Stimulated activated CD8-positive, alpha-beta memory T cell treated with anti-CD3 and anti-CD28 coated beads, Interleukin-2, amount 100 ng/mL, for 1 hour (primary cell): ENCODE data around the gene ATXN3.

Source experiments
- DNase-seq, 2 donors: peaks; one replicate each; pipeline ENCODE4 v3.0.0-alpha.2; 2020; ENCODE audit warnings: low read depth in 2 of 2

Gene ATXN3

DNA sequence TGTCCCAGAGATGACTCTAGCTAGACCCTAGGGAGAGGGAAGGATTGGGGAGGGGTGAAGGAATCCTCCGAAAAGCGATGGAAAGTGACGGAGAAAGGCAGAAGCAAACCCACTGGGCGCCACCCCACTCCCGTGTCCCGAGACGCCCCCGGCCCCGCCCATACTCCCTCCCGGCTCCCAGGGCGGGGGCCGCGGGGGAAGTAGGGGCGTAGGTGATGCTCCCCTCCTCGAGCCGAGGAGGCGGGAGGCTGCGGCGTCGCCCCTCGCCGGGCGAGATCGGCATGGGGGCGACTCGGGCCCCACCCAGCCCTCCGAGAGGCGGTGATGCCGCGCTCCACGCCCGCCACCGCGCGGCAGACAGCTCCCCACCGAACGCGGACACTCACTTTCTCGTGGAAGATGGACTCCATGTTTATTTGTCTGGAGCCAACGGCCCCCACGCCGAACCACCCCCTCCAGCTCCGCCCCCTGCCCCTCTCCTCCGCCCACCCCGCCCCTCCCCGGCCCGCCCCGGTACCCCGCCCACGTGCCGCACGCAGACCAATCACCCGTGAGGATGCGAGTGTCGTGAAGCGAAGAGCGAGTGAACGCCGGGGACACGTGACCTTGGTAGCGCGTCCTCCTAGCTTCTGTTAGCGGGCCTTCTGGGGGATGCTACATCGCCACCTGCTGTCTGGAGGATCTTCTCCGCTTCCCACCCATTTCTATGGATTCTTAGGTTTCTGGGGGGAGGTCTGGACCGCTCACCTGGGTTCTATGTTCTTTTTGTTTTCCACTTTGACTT lies at the start of gene ATXN3:
ATXN3 (minus strand) TSS at position 440 of the 784 bp plus-strand sequence; CDS start at position 410, 30 bp downstream.
- peak; percentile 87 to 94 for DNase-seq

DNA sequence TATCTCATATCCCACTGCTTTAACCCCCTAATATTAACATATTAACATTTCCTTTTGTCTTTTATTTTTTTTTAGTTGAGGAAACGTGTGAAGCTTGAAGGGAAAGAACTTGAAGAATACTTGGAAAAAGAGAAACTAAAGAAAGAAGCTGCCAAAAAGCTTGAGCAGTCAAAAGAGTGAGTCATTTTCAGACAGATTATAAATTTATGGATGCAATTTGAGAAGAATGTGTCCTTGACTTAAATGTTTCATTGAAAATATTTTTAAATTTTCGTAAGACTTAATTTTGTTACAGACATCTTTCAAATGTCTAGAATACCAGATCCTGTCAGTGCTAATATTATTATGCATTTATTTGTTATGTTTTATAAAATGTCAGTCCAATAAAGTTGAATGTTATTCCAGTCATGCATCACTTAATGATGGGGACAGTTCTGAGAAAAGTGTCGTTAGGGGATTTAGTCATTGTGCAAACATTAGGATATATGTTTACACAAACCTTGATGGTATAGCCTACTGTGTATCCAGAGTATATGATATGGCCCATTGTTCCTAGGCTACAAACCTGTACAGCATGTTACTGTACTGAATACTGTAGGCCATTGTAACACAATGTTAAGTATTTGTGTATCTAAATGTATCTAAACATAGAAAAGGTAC lies 48.0 kb upstream of the ATXN3 start:
- no peak for DNase-seq

DNA sequence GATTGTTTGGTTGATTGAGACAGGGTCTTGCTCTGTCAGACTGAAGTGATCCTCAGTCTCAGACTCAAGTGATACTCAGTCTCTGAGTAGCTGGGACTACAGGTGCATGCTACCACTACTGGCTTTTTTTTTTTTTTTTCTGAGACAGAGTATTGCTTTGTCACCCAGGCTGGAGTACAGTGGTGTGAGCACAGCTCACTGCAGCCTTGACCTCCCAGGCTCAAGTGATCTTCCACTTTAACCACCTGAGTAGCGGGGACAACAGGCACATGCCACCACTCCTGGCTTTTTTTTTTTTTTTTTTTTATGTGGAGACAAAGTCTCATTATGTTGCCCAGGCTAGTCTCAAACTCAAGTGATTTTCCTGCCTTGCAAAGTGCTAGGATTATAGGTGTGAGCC lies 47.2 kb upstream of the ATXN3 start:
- DNase-seq = no peak

DNA sequence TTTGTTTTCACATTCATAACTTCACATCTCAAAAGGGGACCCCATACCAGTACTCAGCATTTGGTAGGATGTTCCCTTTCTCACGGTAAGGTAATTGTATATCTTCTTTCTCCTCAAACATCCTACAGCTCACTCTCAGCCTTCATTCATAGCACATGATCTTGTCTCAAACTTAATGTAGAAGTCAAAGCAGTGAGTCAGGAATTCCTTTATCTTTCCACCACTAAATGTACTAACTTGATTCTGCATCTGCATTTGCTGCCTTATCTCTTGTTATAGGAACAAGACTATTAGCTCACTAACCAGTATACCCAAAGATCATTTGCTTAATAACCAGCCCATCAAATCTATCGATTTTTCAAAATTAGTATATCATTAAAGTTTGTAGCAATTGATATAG lies 38.3 kb upstream of the ATXN3 start:
- DNase-seq = no peak

DNA sequence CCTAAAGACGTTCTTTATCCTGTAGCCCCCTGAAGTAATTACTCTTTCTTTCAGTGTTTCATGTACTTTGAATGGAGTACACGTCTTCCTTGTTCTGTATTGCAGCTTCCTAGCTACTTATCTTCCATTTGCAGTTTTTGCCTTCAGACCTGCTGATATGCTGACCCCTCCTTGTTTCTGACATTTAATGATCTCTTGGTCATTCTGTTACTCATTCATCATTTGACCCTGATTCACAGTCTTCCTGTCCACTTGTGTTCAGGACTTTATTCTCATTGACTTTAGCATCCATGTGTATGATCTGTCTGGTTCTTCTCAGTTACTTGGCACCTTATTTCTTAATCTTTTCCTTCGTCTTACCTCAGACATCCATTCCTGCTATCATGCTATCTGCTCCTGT lies 37.6 kb upstream of the ATXN3 start:
- DNase-seq = no peak

DNA sequence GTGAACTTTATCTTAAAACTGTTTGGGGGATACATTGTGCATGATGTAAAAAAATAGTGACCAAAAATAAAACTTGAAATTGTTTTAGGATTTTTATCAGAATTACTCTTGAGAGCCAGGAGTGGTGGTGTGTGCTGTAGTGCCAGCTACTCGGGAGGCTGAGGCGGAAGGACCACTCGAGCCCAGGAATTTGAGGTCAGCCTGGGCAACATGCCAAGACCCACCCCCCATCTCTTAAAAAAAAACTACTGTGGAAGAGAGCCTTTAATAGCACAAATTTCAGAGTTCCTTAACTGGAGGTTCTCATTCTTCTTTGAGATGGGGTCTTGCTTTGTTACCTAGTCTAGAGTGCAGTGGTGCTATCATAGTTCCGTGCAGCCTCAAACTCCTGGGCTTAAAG lies 36.9 kb upstream of the ATXN3 start:
- no peak for DNase-seq

DNA sequence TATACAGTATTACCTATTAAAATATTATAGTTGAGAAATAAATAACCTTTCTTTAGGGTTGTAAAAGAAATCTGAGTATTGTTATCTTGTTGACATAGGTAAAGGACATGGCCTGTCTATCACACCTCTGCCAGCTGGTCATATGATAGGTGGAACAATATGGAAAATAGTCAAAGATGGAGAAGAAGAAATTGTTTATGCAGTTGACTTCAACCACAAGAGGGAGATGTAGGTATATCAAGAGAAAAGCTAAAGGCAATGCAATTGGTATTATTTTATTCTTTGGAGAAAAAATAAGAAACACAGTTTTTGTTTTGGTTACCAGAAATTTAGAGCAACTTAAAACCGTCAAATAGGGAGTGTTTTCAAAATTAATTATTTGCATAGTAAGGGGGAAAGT lies 28.9 kb upstream of the ATXN3 start:
- DNase-seq = no peak

DNA sequence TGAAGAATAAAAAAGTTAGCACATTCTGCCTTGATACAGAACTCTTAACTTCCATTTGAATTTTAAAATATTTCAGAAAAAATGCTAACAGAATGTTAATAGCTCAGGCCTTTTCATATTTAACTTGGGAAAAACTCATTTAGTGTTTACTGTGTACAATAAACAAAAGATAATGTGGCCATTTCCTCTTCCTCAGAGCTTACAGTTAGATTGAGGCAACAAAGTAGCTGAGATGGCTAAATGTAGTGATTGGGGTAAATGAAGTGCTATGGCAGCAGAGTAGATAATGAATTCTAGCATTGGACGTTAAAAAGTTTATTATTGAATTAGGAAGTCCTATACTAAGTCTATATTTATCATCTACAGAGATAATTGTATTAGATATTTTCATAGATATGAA lies 28.1 kb upstream of the ATXN3 start:
- DNase-seq = no peak

DNA sequence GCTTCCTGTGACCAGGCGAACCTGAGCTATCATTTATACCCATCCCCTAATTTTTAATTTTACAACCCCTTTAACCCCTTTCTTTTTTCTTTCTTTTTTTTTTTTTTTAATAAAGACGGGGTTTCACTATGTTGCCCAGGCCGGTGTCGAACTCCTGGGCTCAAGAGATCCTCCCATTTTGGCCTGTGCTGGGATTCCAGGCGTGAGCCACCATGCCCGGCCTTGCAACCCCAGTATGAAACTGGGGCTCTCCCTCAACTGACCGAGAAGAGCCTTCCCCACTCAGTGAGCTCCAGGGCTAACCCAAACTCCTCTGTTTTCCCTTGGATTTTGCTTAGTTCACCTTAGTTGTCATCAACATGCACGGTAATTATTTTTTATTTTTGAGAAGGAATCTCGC lies 16.4 kb upstream of the ATXN3 start:
- no peak for DNase-seq

DNA sequence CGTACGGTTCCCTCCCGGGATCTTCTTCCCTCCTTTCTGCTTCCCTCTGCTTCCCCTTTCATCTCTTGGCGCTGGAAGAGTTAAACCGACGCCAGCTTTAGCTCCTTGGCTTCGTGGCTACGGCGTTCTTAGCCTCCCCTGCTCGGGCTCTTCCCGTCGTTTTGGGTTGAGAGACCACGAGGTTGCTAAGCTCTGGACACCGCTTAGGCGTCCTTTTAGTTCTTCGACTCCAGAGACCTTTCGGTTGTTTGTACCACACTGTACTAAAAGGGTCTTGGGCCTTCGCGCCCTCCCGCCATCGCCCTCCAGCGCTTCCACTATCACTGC lies 15.9 kb upstream of the ATXN3 start:
- no peak for DNase-seq

DNA sequence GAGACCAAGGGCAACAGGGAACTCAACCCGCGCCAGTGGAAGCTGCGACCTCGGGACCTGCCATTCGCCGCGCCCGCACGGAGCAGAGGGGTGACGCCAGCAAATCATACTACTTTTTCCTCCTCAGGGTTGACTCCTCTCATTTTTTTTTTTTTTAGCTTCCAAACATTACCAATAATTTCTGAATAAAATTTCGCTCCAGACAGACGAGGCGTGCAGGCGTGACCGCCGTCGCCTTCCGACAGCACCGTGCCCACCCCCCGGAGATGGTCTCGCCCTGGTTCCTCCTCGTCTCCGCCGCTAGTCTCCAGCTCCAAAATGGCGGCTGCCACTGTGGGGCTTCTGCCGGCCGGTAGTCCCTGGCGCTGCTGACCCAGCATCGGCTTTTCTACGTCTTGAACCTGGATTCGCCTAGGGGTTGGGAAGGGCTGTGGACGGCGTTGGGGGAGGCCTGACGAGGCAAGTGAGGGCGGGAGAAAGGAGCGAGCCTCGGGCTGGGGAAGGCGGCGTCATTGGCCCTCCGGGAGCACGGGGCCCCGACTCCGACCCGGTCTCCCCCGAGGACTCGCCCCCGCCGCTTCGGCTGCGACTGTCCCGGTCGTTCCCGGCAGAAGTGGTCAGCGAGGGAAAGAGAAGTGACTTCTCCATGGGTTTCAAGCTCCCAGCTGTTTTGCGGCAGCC lies 15.4 kb upstream of the ATXN3 start, which contains the start of the genes CPSF2 and NDUFB1:
CPSF2 (plus strand) TSS at position 300 of the 681 bp plus-strand sequence. CDS start 9,016 bp downstream, outside the sequence.
NDUFB1 (minus strand) TSS at position 37 of the 681 bp plus-strand sequence. CDS start 4,069 bp downstream, outside the sequence.
- peak; percentile 60 to 75 for DNase-seq

DNA sequence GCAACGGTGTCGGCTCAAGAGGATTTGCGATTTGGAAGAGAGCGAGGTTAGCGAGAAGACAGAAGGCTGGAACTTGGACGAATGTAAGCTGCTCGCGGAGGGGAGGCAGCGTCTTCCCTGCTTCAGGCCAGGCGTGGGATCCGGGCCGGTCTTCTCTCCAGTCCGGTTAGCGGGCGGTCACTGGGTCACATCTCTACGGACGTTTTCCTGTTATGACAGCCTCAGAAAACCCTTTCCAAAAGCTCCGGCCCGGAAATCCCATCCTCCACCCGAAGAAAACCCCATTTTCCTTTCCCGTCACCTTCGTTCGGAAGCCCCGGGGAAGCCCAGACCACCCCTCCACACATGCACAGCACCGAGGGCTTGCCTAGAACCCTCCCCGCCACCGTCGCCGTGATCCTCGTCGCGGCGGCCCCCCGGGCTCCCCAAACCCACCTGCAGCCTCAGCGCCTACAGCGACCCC lies 14.9 kb upstream of the ATXN3 start:
- no peak for DNase-seq

DNA sequence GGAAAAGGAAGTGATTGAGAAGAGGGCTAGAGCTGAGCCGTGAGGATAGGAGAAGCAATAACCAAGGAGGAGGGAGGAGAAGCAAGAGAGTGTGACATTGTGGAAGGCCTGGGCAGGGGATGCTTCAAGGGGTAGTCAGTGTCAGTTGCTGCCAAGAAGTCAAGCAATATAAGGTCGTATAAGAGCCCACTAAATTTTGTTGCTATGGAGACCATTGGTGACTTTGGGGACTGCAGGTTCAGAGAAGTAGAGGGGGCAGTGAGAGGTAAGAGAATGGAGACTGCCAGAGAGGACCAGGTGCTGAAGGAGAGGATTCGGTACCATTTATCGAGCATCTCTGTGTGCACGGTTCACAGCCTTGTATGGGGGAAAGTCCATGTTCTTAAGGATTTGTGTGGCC lies 3.1 kb upstream of the ATXN3 start:
- no peak for DNase-seq

DNA sequence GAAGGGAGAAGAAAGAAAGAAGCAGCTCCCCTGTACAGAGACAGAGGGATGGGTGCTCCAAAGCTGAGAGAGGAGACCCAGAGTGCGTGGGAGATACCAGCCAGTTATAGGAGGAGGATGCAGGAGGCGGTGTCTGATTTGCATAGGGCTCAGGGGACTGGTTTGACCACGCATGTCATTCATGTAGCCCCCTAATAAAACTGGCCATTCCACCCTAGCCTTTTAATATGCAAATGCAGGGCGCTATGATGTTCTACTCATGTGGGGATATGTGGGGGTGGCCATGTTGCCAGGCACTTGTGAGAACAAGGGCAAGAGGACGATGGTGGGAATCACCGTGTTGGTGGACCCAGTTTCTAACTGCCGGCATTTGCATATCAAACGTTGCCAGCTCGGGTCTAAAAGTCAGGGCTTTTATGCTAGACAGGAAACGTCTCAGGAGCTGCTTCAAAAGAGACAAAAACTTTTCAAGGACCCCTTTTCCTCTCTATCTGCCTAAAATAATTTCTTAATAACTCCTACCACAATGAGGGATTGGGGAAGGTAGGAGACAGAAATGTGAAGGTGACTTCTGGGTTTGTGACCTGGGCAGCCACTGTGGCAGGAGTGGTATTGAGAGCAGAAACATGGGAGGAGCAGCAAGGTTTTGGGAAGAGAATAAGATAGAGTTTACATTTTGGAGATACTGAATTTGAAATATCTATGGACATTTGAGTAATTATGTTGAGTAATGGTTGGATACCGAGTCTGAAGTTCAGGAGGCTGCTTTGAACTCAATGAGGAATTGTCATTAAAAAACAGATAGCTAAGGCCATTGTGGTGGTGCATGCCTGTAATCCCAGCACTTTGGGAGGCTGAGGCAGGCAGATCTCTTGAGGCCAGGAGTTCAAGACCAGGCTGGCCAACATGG lies 2.2 kb upstream of the ATXN3 start:
- no peak for DNase-seq

DNA sequence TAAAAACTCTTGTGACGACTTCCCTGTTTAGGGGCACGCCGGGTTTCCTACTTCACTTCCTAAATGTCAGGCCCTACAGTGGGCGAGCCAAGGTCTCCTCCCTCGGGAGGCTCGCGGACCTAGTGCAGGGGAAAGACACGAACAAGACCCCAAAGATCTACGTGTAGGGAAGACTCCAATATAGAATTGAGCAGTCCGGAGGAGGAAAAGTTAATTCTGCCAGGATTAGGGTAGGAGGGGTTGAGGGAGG lies 564 bp downstream of the ATXN3 start:
- DNase-seq = no peak

DNA sequence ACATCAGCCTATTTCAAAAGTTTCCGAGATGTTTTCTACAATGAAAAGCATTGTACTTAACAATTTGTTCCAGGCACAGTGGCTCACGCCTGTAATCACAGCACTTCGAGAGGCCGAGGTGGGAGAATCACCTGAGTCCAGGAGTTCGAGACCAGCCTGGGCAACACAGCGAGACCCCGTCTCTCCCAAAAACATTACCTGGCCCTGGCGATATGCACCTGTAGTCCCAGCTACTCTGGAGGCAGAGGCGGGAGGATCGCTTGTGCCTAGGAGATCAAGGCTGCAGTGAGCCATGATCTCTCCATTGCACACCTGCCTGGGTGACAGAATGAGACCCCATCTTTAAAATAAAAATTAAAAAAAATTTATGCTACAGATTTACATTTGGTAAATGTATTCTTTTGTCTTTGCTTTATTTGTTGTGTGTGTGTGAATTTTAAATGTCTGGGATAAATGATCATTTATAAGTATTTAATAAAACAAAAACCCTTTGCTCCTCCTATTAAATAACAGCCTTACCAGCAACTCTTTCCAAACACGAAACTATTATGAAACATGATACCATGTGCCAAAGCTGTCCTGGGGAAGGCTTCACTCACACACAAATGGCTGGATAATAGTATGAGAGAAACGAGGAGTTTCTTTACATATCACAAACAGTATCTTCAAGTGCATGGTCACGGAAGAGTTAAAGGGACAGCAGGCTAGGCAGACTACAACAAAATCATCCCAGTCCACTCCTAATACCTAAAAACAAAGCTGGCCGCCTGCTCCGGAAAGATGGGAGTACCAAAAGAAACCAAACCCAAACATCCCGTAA lies 1.1 kb downstream of the ATXN3 start:
- no peak for DNase-seq

DNA sequence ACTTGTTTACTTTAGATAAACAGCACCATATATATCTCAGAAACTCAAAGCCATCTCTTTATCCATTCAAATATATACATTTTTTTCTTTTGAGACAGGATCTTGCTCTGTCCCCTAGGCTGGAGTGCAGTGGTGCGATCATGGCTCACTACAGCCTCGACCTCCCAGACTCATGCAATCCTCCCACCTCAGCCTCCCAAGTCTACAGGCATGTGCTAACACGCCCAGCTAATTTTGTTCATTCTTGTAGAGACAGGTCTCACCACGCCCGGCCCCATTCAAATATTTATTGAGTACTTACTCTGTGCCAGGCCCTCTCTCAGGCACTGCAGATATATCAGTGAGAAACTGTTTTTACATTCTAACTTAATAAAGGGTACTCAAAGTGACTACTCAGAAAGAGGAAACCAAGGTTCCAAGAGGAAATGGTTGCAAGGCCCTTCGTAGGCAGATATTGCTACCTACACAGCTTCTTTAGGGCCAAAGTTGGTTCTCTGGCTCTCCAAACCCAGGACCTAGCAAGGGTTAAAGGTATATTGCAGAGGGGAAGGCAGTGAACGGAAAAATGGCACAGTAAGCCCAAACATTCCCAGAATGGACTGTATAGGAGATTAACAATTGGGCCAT lies 2.9 kb downstream of the ATXN3 start:
- no peak for DNase-seq

DNA sequence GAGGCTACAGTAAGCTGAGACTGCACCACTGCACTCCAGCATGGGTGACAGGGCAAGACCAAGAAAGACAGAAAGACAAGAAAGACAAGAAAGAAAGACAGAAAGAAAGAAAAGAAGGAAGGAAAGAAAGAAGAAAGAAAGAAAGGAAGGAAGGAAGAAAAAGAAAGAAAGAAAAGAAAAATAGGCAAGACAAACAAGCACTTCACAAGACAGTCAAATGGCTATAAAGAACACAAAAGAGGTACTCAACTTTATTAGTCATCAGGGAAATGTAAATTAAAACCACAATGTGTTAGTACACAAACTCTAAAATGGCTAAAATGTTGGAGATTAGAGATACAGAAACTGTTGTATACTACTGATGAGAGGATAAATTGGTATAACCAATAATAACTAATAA lies 6.6 kb downstream of the ATXN3 start:
- DNase-seq = no peak

DNA sequence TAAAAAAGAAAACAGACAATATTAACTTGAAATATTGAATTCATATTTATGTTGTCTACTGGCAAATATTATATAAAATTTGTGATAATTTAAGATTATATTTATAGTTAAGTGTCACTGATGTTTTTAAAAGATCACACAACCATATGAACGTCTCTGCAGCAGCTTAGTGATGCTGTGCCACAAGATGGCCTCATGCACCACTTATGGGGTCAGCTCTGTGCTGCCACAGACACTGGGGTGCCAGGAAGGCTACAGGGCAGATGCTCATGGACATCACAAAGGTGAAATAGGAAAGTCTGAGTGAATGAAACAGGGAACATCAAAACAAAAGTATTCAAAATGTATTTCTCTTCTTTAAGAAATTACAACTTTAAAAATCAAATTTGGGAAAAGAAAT lies 13.1 kb downstream of the ATXN3 start:
- no peak for DNase-seq

DNA sequence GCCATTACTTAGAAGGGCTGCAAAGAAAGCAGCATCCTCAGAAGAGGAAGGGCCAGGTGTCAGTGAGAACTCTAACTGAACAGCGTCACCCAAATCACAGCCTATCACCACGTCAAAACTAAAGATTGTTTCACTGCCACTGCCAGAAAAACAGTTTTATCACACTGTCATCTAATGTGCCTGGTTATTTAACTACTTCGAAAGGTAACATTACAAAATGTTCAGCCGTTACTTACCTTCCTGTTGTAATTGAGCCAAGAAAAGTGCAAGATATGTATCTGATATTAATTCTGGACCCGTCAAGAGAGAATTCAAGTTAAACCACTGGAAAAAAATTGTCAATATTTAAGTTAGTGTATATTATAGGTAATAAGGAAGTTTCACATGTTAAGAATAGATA lies 17.9 kb downstream of the ATXN3 start:
- DNase-seq = no peak

DNA sequence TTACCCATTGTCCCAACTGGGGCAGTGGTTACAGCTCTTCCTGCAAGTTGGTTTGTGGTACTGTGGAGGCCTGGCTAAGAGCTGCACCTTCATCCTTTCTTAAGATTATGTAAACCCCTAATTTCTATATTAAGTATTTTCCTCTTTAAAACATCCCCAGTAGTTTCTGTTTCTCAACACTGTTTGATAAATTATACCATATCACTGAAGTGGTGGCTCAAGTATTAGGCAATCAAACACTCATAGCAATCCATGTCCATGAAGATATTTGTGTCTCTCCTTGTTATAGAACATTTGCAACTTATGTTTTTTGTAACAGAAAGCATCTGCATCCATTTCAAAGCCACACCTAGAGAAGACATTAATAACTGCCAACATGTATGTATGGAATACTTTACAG lies 31.8 kb downstream of the ATXN3 start:
- DNase-seq = no peak
